Activated CD4-positive, CD25-positive, alpha-beta regulatory T cell (primary cell): ENCODE data around the gene CD300H.
"Not testable (repeated sequence)": the region's sequence is repeated elsewhere in the genome, so short reads cannot be mapped to it uniquely, and the experiment has no call there.

Source experiments
- DNase-seq, 4 experiments: peaks; one replicate each; lab custom pipeline; 2025; lab: John Stamatoyannopoulos, UW

CD300H gene

GRCh38 chr17:74526681-74527080 lies 40.6 kb downstream of the CD300H start:
- no peak for DNase-seq

DNA sequence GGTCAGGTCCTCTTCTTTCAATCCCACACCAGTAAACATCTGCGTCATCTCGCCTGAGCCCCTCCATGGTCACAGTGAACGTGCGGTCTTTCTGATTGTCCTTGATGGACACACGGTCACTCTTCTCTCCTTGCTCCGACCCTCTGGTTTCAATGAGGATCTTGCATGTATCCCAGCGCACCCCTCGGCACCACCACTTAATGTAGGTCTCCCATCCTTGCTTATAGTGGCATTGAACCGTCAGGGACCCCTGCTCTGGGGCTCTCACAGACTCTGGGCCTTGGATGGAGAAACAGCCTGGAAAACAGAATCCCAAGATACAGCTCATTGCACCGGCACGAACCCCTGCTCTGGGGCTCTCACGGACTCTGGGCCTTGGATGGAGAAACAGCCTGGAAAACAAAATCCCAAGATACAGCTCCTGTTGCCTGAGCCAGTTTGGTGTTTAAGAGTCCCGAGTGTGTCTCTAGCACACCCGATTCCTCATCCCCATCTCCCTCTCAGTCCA lies 41.5 kb downstream of the CD300H start:
- no peak for DNase-seq

DNA sequence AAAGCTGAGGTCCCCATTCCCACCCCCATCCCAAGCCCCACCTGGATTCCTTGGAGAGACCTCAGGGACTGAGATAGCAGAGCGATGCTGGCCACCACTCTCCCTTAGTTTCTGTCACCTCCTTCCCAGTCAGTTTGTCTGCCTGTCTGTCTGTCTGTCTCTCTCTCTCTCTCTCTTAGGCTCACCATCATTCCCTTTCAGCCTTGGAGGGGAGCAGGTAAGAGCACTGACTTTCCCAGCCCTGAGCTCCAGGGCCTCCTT lies 41.9 kb downstream of the CD300H start:
- DNase-seq, result no peak

DNA sequence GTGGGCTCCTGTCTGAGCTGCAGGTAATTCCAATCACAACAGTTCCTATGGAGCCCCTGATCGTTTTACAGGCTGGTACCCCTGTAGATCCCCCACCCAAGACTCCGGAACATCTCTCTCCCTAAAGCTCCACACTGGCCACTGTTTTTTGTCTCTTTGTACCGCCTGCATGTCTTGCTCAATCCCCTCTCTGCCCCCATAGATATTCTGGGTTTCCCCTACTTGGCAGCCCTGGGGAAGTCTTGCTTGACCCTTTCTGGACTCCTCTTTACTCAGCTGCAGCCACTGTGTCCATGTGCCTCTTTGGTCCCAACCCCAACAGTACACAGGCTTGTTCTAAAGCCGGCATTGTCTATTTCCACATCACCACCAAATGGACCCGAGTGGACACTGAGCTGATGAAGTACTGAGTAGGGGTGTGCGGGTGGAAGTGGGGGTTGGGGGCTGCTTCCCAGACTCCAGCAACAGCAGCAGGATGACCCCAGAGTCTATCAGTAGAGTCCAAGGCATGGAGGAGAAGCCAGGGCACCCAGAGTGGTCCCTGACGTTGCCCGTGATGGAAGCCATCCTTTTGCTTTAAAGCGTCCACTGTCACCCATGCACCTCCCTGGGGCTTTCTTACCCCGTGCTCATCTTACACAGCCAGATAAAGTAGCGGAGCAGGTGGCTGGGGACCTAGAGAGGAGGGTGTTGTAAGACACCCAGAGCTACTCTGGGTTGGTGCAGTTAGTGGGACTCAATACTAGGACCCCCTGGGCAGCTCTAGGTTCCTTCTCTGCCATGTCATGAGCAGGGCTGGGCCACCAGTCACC lies 42.5 kb downstream of the CD300H start:
- no peak for DNase-seq

DNA sequence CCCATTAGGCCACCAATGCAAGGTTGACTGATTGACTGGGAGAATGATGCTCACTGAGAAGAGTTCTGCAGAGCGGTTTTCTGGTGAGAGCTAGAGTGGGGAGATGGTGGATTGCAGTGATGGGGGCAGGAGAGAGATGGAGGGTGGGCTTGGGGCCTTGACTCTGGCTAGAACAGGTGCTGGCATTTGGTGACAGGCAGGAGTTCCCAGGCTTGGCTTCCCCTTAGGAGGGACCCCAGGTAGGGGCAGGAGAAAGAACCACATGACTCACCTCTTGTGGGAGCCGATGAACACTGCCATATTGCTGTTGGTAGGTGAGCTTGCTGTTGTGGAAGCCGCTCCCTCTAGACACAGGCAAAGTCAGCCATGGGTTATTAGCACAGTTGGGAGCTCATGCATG lies 44.0 kb downstream of the CD300H start:
- DNase-seq, result no peak

- no peak for DNase-seq
These were observed 44.8 kb downstream of the CD300H start for GRCh38 chr17:74522381-74523105.

GRCh38 chr17:74521701-74522201 lies 45.6 kb downstream of the CD300H start:
- no peak for DNase-seq

GRCh38 chr17:74520790-74521480 lies 46.4 kb downstream of the CD300H start:
- no peak for DNase-seq

GRCh38 chr17:74520016-74520434 lies 47.3 kb downstream of the CD300H start:
- DNase-seq, result no peak

GRCh38 chr17:74518413-74518981 lies 48.8 kb downstream of the CD300H start:
- not testable (repeated sequence) for DNase-seq

GRCh38 chr17:74516561-74517328 lies 50.6 kb downstream of the CD300H start:
- no peak for DNase-seq

GRCh38 chr17:74515941-74516340 lies 51.4 kb downstream of the CD300H start:
- DNase-seq, result no peak

DNA sequence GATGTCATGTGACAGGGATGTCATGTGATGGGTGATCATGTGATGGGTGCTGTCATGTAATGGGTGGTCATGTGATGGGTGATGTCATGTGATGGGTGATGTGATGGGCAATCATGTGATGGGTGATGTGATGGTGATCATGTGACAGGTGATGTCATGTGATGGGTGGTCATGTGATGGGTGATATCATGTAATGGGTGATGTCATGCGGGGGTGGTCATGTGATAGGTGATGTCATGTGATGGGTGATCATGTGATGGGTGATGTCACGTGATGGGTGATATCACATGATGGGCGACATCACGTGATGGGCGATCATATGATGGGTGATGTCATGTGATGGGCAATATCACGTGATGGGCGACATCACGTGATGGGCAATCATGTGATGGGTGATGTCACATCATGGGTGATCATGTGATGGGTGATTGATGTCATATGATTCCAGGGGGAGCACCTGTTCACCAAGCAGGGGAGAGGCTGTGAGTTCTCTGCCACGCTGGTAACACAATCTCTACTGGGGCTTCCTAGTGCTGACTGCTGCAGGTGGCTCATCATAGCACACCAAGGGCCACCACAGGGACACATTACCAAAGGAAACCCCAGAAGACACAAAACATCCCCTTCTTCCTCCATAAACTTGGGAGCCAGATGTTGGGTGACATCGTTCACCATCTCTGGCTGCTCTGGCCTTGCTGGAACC lies 52.5 kb downstream of the CD300H start:
- no peak for DNase-seq

- no peak for DNase-seq
These were observed 53.2 kb downstream of the CD300H start for GRCh38 chr17:74513987-74514631.

DNA sequence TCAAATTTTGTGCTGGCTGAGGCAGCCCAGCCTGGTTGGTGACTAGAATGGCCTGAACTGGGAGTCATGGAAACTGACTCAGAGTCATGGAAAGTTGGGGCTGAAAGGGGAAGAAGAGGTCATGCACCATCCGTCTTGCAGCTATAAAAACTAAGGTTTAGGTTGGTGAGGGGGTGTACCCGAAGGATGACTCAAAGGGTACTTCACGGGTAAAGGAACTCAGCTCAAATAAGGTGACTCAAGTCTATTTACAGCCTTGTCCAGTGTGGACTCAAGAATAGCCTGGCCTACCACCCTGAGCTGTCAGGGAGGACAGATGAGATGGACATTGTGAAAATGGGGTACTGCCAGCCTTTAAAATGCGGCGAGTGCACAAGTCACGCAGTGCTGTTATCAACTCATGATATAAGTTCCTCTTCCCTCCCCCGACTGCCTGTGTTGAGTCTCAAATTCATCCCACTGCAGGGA lies 54.7 kb downstream of the CD300H start:
- no peak for DNase-seq

DNA sequence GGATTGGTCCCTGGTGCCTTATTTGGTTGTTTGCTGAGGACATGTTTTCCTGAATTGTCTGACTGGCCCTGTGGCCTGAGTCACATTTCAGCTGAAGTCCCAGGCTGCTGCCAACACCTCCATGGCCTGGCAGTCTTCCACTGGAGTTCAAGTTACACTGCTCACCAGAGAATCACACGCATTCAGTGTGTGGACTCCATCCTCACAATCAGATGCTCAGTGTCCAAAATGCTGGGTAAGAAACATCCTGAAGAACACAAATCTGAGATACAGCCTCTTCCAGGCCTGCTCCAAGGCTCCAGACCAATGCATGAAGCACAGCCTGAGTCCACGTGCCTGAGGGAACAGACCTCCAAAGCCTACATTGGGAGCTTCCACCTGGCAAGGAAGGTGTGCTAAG lies 55.3 kb downstream of the CD300H start:
- DNase-seq, result no peak
